IPS-11a (cell line): ENCODE results near the gene AACS.

Experiments
- H3K4me3 ChIP-seq: one replicate; pipeline ENCODE4 v1.5.1; 2013; ENCODE audit warnings: low read depth, low read length, control low read depth

The AACS gene

DNA sequence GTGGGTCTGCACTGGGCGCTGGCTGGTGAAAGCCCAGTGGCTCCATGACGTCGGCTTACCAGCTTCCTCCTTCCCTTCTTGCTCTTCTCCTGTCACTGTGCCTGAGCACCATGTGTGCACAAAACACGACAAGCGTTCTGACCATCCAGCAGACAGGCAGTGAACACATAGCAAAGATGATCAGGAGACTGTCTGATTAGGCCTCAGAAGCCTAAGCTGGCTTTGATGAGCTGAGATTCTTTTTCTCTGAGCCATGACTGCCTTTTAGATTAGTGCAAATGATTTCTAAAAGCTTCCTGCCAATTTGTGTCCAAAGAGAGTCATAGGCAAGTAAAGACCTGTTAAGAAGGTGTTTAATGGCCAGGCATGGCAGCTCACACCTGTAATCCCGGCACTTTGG, 83.1 kb downstream of the AACS start:
- H3K4me3 ChIP-seq, result no peak overlapping the region

DNA sequence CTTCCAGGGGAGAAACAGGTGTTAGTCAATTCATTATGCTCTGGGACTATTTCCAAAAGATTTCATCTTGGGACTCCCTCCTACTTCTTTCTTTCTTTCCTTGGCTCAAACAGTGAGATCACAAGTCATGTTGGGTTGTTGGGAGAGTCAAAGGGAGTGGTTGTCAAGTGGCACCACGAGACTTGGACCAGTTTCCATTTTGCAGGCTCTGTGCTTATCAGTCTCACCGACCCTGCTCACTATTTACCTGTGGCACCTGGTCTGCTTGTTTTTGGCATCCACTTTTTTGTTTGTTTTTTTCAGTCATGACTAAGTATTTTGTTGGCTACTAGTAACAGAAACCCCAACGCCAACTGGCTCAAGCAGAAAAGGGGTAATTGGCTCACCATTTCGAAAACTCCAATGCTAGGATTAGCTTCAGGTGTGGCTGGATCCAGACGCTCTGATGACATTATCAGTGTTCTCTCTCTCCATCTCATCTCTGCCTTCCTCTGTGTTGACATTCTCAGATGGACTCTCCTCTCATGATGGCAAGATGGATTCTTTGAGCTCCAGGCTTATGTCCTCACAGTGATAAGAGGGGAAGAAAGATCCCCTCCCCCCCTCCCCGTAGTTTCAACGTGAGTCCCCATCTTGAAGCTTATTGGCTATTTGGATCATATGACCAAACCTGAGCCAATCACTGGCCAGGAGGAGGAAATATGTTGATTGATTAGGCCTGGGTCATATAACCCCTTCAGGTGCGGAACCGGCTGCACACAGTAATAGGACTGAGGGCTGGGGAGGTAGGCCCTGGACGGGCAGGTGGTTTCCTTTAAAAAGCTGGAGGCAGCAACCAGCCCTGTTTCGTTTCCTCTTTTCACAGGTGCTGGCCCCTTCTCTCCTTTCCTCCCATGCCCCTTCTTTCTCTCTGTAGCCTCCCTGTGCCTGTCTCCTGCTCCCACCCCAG, 84.2 kb downstream of the AACS start:
- H3K4me3 ChIP-seq, result no peak overlapping the region

GRCh38 chr12:125151284-125151683, 86.0 kb downstream of the AACS start:
- no peak overlapping the region for H3K4me3 ChIP-seq

DNA sequence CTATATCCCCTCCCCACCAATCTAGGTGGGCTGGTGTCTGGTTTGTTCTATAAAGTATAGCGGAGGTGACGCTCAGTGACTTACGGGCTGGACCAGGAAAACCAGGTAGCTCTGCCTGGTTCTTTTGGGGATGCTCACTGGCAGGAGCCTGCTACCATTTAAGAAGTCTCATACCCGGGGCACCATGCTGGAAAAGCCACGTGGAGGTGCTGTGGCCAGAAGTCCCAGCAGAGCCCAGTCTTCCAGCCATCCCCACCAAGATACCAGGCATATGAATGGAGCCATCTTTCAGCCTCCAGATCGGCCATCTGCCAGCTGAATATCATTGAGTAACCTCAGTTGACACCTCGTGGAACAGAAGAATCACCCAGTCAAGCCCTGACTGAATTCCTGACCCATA, 87.2 kb downstream of the AACS start:
- no peak overlapping the region for H3K4me3 ChIP-seq

- no peak overlapping the region for H3K4me3 ChIP-seq
Observed at GRCh38 chr12:125155366-125155765, 90.1 kb downstream of the AACS start.

GRCh38 chr12:125157177-125157576, 91.9 kb downstream of the AACS start:
- H3K4me3 ChIP-seq, result no peak overlapping the region

DNA sequence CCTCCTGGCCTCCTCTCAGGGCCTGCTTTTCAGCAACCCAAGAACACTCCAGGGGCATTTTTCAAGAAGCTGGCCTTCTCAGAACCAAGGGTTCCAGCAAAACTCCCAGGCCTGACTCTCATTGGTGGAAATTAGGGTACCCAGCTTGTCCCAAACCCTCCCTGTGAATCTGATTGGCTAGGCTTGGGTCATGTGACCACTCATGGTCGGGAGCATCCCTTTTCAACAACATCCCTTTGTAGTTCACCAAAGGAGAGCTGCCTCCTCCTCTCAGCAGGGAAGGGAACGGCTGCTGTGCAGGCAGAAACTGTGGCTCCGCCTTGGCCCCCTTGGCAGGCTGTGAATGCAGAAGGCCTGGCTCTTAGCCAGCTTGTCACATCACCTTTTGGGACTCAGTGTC, 94.5 kb downstream of the AACS start:
- no peak overlapping the region for H3K4me3 ChIP-seq

- H3K4me3 ChIP-seq, result no peak overlapping the region
Observed at GRCh38 chr12:125160281-125160955, 95.2 kb downstream of the AACS start.

DNA sequence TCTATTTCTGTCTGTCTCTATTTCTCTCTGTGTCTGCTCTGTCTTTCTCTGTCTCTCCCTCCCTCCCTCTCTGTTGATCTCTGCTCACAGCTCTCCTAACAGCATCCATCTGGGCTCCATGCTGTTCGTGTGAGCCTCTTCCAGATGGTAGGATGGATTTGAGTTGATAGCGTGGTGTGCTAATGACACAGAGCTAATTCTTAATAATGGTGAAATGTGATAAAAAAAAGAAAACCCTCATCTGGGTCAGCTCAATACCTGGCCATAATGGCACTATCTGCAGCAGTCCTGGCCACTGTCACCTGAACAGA, 96.4 kb downstream of the AACS start:
- no peak overlapping the region for H3K4me3 ChIP-seq

DNA sequence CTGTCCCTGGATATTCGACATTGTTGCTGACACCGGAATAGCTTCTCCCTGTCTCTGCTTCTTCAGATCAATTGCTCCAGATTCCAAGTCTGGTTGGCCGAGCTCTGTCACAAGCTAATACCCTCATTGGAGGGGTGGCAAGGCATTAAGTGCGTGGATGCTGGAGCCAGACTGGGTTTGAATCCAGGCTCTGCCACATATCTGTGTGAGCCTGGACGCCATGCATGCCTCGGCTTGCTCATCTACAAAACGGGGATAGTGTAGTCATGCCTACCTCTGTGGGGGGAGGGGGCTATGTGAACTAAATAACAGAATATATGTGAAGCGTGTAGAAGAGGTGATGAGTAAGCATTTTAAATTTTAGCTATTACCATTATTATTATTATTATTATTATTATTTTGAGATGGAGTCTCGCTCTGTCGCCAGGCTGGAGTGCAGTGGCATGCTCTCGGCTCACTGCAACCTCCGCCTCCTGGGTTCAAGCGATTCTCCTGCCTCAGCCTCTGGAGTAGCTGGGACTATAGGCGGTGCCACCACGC, 97.3 kb downstream of the AACS start:
- H3K4me3 ChIP-seq, result no peak overlapping the region

- no peak overlapping the region for H3K4me3 ChIP-seq
Observed at GRCh38 chr12:125163148-125163547, 97.9 kb downstream of the AACS start.

- no peak overlapping the region for H3K4me3 ChIP-seq
Observed at GRCh38 chr12:125164541-125164940, 99.3 kb downstream of the AACS start.

GRCh38 chr12:125166041-125166440, 100.8 kb downstream of the AACS start:
- no peak overlapping the region for H3K4me3 ChIP-seq

GRCh38 chr12:125167658-125168057, 102.4 kb downstream of the AACS start:
- H3K4me3 ChIP-seq, result no peak overlapping the region

DNA sequence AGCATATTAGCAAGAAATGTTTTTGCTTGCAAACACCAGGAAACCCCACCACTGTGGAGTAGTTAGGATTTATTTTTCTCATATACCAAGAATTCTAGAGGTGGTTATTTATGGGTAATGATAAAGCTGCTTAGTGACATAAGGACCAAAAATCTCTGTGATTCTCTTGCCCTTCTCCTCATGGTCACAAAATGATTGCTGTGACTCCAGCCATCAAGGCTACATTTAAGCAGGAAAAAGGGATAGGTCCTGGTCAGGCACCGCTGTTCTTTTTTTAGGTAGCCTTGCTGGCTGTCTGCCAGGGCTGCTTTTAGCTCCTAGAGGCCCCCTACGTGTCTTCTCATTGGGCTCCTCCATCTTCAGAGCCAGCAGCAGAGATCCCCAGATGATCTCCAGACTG, 104.2 kb downstream of the AACS start:
- no peak overlapping the region for H3K4me3 ChIP-seq

GRCh38 chr12:125169870-125170269, 104.6 kb downstream of the AACS start:
- H3K4me3 ChIP-seq, result no peak overlapping the region

DNA sequence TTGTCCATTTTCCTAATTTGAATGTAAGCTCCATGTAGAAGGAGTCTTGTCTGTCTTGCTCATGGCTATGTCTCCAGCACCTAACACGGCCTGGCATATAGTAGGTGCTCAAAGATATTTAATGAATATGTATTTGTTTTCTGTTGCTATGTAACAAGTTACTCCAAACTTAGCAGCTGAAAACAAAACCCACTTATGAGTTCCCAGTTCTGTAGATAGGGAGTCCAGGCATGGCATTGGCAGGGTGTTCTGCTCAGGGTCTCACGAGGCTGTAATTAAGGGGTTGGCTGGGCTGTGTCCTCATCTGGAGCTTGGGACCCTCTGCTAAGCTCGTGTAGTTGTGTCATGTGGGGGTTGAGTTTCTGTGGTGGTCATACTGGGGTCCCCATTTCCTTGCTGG, 106.0 kb downstream of the AACS start:
- H3K4me3 ChIP-seq, result no peak overlapping the region

- H3K4me3 ChIP-seq, result no peak overlapping the region
Observed at GRCh38 chr12:125172231-125172850, 107.1 kb downstream of the AACS start.

GRCh38 chr12:125175576-125175975, 110.3 kb downstream of the AACS start:
- H3K4me3 ChIP-seq, result no peak overlapping the region

DNA sequence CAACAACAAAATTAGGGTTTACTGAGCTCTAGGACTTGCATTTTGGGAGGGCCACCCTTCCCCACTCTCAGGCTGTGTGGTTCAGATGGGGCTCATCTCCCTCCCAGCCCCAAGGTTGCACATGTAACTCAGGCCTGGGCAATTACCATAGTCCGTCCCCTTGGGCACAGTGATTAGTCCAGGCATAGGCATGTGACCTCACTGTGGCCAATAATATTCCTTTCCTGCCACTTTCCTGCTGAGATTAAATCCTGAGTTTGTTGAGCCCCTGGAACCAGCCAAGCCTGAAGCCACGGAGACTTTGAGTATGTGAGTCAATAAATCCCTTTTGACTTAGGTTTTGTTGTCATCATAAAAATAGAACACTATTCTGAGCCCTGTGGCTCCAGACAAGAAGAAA, 113.0 kb downstream of the AACS start:
- H3K4me3 ChIP-seq, result no peak overlapping the region

GRCh38 chr12:125180144-125180543, 114.9 kb downstream of the AACS start:
- H3K4me3 ChIP-seq, result no peak overlapping the region

- H3K4me3 ChIP-seq, result no peak overlapping the region
Observed at GRCh38 chr12:125181107-125181506, 115.9 kb downstream of the AACS start.
